HG03520 (cell line): Measurements from ENCODE around the gene SNAP91.
"Not testable (repeated sequence)": the region's sequence is repeated elsewhere in the genome, so short reads cannot be mapped to it uniquely, and the experiment has no call there.

Source experiments
- ATAC-seq: cut with Tn5 transposase; IDR thresholded peaks from one replicate; pipeline ENCODE4 v1.9.1; 2021; ENCODE audit warnings: mild to moderate bottlenecking, moderate library complexity; ENCODE audit not compliant: unreplicated experiment

SNAP91 gene

DNA sequence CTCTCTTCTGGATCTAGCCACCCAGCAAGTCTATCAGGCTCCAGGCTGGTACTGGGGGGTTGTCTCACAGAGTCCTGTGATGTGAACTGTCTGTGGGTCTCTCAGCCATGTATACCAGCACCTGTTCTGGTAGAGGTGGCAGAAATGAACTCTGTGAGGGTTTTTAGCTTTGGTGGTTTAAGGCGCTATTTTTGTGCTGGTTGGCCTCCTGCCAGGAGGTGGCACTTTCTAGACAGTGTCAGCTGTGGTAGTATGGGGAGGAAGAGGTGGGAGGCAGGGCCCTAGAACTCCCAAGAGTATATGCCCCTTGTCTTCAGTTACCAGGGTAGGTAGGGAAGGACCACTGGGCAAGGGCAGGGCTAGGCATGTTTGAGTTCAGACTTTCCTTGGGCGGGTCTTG lies 75.8 kb downstream of the SNAP91 start:
- no peak for ATAC-seq

DNA sequence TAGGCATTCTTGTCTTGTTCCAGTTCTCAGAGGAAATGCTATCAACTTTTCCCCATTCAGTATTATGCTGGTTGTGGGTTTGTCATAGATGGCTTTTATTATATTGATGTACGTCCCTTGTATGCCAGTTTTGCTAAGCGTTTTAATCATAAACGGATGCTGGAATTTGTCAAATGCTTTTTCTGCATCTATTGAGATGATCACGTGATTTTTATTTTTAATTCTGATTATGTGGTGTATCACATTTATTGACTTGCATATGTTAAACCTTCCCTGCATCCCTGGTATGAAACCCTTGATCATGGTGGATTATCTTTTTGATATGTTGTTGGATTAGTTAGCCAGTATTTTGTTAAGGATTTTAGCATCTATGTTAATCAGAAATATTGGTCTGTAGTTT lies 79.0 kb downstream of the SNAP91 start:
- ATAC-seq, result not testable (repeated sequence)

DNA sequence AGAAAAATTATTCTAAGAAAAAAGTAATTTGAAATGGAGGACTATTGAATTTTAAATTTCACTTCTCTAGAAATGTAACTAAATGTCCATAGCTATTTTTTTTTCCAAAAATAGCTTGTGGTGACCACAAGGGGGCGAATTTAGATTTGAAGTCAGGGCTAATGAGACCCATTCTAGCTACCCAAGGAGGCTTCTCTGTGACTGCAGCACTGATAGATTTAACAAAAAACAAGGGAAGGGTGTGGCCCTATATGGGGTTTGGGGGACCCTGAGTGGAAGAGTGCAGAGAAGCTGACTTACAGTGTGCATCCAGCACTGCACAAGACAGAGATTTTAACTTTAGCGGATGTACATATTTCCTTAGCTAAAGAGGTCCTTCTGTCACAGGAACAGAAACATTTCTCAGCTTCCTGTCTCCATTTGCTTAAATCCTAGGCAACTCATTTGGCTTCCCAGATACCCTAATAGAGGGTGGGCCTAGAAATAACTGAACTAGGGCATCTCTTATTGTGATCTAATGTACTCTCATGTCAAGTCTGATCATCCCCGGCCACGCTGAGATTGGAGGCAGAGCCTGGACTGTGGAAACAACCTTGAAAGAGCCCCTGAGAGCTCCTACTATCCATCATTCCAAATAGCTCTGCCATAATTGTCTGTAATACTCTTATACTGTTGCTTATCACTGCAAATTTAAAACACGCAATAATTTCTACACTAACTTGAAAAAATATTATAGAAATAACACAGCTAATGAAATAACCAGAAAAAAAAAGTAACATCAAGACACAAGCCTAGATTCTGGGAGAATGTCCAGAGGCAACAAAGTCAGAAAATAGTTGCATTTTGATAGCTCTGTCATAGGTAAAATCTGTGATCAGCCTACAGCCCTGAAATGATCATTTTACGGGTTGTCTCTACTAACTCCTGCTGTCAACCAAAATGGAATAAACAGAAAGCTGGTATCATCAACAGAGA lies 93.6 kb downstream of the SNAP91 start:
- ATAC-seq, result peak; percentile 64

DNA sequence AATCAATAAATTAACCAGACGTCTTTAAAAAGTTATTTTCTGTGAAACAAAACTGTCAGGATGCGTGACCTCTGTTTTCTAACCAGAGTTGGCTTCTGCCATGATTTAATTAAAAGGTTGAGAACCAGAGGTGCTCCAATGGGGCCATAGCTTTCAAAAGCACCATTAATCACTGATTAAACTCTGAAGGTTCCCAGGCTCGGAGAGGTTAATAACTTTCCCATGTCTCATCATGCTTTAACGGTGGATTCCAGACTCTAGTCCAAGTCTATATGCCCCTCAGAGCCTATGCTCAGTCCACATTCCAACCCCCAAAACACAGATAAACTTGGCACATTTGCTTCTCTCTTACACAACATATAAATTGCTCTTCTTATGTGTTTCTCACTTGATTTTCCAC lies 95.5 kb downstream of the SNAP91 start:
- ATAC-seq, result no peak

DNA sequence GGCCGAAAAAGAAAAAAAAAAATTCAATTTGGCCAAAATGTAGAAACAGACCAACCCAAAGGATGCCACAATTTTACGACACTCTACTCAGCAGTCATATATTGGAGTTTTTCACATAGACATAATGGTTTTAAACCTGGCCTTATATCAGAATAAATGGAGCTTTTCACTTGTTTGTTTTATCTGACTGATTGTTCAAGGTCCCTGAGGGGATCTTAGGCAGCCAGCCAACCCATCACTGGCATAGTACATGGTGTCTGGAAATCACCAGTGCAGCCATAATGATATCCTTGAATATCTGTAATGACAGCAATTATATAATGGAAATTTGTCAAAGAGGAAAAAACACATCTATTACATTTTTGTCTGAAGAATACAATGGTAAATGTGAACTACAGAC lies 99.7 kb downstream of the SNAP91 start:
- no peak for ATAC-seq

GRCh38 chr6:83605517-83605916 lies 103.4 kb downstream of the SNAP91 start:
- ATAC-seq, result no peak

- ATAC-seq, result no peak
Observed at GRCh38 chr6:83603551-83603950, 105.3 kb downstream of the SNAP91 start.

DNA sequence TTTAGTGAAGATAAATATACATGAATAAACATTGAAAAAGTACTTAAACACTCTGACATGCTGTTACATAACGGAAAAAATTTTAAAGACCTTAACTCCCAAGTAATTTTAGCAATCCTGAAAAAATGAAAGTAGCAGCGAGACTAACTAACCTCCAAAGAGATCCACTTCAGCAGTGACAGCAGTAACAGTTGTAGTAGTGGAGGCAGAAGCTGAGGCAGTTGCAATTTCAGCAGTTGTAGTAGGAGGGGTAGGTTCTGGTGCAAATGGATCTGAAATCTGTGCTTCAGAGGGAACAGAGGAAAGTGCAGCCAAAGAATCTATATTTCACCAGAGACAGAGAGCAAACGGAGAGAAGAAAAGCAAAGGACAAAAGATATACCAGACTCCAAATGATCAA lies 107.8 kb downstream of the SNAP91 start:
- no peak for ATAC-seq

DNA sequence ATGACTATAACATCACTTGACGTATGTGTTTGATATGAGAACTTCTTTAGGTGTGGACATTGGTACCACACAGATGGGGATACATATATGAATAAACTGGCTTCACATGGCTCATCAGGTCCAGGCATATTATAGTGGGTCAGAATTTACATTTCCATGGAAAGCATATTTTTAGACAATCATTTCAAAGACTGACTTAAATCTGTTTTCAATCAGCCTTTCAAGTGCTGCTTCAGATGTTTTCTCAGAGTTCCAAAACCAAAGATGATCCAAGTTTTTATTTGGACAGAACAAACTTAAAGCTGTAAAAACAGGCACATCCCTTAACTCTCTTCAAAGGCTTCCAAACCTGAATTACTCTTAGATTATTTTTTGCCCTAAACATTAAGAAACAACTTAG lies 108.4 kb downstream of the SNAP91 start:
- no peak for ATAC-seq

DNA sequence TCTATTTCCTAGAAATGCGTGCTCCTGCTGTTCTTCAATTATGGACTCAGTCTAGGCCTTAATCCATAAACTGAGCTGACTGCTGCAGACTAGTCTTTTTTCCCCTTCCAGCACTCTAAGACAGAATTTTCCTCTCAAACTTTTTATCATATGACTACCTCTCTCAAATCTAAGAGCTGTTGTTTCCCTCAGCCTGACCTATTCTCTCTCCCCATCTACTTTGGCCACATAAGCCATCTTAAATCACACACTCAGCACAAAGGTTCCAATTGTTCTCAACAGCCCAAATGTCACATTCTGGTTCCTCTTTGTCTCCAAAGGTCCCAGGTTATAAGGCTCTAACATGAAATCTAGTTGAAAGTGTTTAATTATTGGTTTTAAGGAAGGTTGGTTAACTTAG lies 111.4 kb downstream of the SNAP91 start:
- no peak for ATAC-seq

DNA sequence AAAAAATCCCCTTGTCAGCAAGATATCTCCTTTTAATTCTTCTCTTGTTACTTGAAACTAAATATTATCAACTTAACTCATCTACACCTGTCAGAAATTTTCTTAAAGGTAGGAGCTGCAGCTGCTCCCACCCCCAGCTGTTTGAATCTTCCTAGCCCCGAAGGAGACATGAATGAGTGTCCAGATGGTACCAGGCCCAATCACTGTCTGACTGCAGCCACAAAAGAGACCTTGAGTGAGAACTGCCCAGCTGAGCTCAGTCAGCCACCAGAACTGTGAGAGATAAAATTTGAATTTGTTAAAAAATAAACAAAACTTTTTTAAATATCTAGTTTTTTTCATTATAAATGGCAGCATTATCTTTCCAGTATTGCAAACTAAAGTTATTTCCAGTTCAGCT lies 111.8 kb downstream of the SNAP91 start:
- no peak for ATAC-seq

DNA sequence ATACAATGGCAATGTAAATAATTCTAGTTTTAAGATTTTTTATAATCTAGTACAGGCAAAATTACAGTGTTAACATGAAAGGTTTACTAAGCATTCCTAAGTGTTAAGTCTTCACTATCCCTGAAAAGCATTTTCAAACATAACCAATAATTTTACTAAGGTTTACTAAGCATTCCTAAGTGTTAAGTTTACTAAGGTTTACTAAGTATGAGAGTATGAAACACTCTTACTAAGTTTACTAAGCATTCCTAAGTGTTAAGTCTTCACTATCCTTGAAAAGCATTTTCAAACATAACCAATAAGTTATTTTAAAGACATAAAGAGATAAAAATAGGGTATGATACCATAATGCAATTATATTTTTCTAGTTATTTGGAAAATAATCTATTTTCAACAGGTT lies 114.0 kb downstream of the SNAP91 start:
- no peak for ATAC-seq

- no peak for ATAC-seq
Observed at GRCh38 chr6:83593395-83593785, 115.5 kb downstream of the SNAP91 start.

DNA sequence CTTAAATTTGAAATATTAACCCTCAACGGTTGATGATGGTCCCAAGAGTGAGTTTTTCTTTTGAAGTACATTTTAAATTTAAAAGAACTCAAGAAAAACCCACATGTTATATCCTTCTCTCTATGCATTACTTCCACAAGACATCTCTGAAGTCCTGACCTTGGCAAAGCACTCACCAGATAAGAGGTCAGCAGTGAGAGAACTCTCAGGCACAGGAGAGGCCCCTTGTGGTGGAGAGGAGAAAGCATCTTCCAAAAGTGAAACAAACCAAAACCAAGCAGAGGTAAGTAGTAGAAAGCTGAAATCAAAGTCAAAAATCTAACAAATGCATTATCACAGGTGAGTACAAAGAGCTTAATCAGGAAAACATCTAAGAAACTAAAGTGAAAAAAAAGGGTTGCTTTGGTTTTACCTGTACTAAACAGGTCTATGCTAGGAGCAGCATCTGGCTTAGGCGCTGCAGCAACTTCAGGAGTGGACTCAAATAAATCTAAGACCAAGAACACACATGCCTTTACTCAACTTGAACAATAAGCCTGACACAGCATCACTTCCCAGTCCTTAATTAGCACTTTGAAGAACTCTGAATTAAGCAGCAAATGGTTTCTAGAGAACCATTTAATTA lies 116.0 kb downstream of the SNAP91 start:
- ATAC-seq, result peak; percentile 100

GRCh38 chr6:83590416-83590815 lies 118.5 kb downstream of the SNAP91 start:
- no peak for ATAC-seq

- ATAC-seq, result no peak
Observed at GRCh38 chr6:83589076-83589475, 119.8 kb downstream of the SNAP91 start.

- ATAC-seq, result no peak
Observed at GRCh38 chr6:83578057-83578456, 130.8 kb downstream of the SNAP91 start.

- ATAC-seq, result no peak
Observed at GRCh38 chr6:83574783-83575182, 134.1 kb downstream of the SNAP91 start.

GRCh38 chr6:83571663-83572185 lies 137.2 kb downstream of the SNAP91 start:
- not testable (repeated sequence) for ATAC-seq

DNA sequence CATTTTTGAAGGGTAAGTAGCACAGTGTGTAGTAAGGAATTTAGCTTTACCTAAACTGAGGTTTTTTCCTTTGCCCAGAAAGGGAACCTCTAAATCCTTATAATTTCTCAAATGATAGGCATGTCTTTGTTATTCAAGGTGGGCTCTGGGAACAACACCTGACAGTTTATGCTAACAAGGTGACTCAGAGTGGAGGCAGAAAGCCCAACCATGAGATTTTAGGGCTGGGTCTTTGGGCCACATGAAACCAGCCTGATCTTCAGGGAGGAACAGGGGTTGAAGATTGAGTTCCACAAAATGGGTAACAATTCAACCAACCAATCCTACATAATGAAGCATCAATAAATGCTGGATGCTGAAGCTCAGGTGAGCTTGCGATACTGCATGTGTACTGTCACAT lies 149.9 kb downstream of the SNAP91 start:
- ATAC-seq, result no peak

GRCh38 chr6:83556871-83557270 lies 152.0 kb downstream of the SNAP91 start:
- ATAC-seq, result no peak

DNA sequence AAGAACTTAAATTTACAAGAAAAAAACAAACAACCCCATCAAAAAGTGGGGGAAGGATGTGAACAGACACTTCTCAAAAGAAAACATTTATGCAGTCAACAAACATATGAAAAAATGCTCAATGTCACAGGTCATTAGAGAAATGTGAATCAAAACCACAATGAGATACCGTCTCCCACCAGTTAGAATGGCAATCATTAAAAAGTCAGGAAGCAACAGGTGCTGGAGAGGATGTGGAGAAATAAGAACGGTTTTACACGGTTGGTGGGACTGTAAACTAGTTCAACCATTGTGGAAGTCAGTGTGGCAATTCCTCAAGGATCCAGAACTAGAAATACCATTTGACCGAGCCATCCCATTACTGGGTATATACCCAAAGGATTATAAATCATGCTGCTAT lies 157.2 kb downstream of the SNAP91 start:
- ATAC-seq, result not testable (repeated sequence)
